Bronchial epithelial cell (primary cell): ENCODE measurements around the gene CPNE5. TPM values are rescaled to one million over a fixed set of nuclear protein-coding genes. Genes with fewer than 3 reads are reported as not detected.

Experiments used
- DNase-seq: peaks from one replicate; pipeline ENCODE4 v3.0.0-alpha.2; 2010; ENCODE audit warnings: low read depth
- FAIRE-seq: peaks from 2 replicates; lab custom pipeline; 2011; peaks lifted over from hg19 to GRCh38; lab: Jason Lieb, UNC
- H3K27me3 ChIP-seq: 2 replicates; pipeline ENCODE4 v1.5.1; 2011; ENCODE audit warnings: low read length; ENCODE audit not compliant: control insufficient read depth, insufficient read depth
- H3K36me3 ChIP-seq: 2 replicates; pipeline ENCODE4 v1.5.1; 2011; ENCODE audit warnings: low read length; ENCODE audit not compliant: control insufficient read depth, insufficient read depth
- H3K4me3 ChIP-seq: 2 replicates; pipeline ENCODE4 v1.5.1; 2011; ENCODE audit warnings: mild to moderate bottlenecking, low read depth, low read length, control low read depth
- CTCF ChIP-seq: IDR thresholded peaks from 2 replicates; pipeline ENCODE4 v1.5.1; 2011; ENCODE audit warnings: mild to moderate bottlenecking, moderate library complexity, low read length, control low read depth, inconsistent platforms; ENCODE audit not compliant: insufficient read depth, severe bottlenecking
- total RNA-seq: library from RNA; depleted of rRNA; stranded (reverse); fragments of >200 nt; gene quantifications from 2 replicates; pipeline ENCODE4 v1.2.1, GENCODE V29; 2014

CPNE5 gene
- total RNA-seq, 1 donor from 2014 or later = not detected

- DNase-seq (no peak), FAIRE-seq (no peak)
- no peak for TF ChIP-seq CTCF
These were observed 20.9 kb upstream of the CPNE5 start for GRCh38 chr6:36860126-36860525.

GRCh38 chr6:36858407-36858981 lies 19.2 kb upstream of the CPNE5 start:
- no peak overlapping the region for H3K4me3 ChIP-seq
- H3K27me3 ChIP-seq = no peaks in the 10 kb centered on the region
- H3K36me3 ChIP-seq = no peaks in the 10 kb centered on the region
- no peak for DNase-seq
- no peak for FAIRE-seq
- TF ChIP-seq CTCF = no peak

More at GRCh38 chr6:36860126-36860525, 20.9 kb upstream of the CPNE5 start:
- H3K4me3 ChIP-seq = no peak overlapping the region
- no peaks in the 10 kb centered on the region for H3K27me3 ChIP-seq
- no peaks in the 10 kb centered on the region for H3K36me3 ChIP-seq

GRCh38 chr6:36857325-36857724 lies 18.1 kb upstream of the CPNE5 start:
- H3K4me3 ChIP-seq = no peak overlapping the region
- H3K27me3 ChIP-seq = no peaks in the 10 kb centered on the region
- DNase-seq = no peak
- FAIRE-seq = no peak
- no peaks in the 10 kb centered on the region for H3K36me3 ChIP-seq
- TF ChIP-seq CTCF = no peak

- no peak for DNase-seq
- Histone ChIP-seq H3K4me3 (no peak overlapping the region), H3K36me3 (no peaks in the 10 kb centered on the region), H3K27me3 (no peaks in the 10 kb centered on the region)
- no peak for FAIRE-seq
- TF ChIP-seq CTCF = no peak
These were observed 17.0 kb upstream of the CPNE5 start for GRCh38 chr6:36856277-36856676.

GRCh38 chr6:36855750-36856149 lies 16.5 kb upstream of the CPNE5 start:
- Histone ChIP-seq H3K36me3 (no peaks in the 10 kb centered on the region), H3K4me3 (no peak overlapping the region), H3K27me3 (no peaks in the 10 kb centered on the region)
- DNase-seq = no peak
- no peak for FAIRE-seq
- no peak for TF ChIP-seq CTCF

GRCh38 chr6:36853325-36853724 lies 14.1 kb upstream of the CPNE5 start:
- FAIRE-seq = no peak

More at GRCh38 chr6:36853325-36853724, 14.1 kb upstream of the CPNE5 start:
- no peak for TF ChIP-seq CTCF
- DNase-seq = peak; percentile 92
- H3K36me3 ChIP-seq = no peaks in the 10 kb centered on the region
- H3K4me3 ChIP-seq = no peak overlapping the region
- no peaks in the 10 kb centered on the region for H3K27me3 ChIP-seq
